Heart left ventricle (tissue), 13 donors: ENCODE measurements around the gene HAX1.

Source experiments
- CTCF ChIP-seq, 12 donors: fragments of 200-600 bp; sonication (generic) in 4 of 12; IDR thresholded peaks; one replicate each; pipeline versions ENCODE4 v1.5.0 to v1.8.0; 2018 to 2022; ENCODE audit warnings: antibody characterized with exemption in 12 of 12, mild to moderate bottlenecking in 5 of 12
- POLR2A ChIP-seq, 2 donors: fragments of 450-650 bp; IDR thresholded peaks; one replicate each; pipeline ENCODE4 v1.6.1; 2017; ENCODE audit warnings: antibody characterized with exemption in 2 of 2, mild to moderate bottlenecking in 2 of 2, moderate library complexity in 2 of 2
- donor health status: ischemic (EF 13 %, LVEDD 7.1; RV severe dilation, severe dysfunction).
- donor health status: DM: no; HTN: yes; CAD: no.
- donor health status: DM: no; HTN: no; CAD: no.
- donor health status: ischemic (EF 25% LVEDD 6.9; RV normal size, moderate dysfunction).
- donor health status: ischemic (EF 25% LVEDD 5.7; RV mildly dilated, moderate dysfunction).
- donor health status: ischemic (EF 35%, LVEDD 5.7; RV mildly dilated, moderate dysfunction).
- donor health status: nonischemic (EF 11% LVEDD 7.7; RV severe dilation, severe dysfunction).
- donor health status: DM: yes; HTN: yes; CAD: no.
- donor health status: PGD.
- donor health status: ischemic (EF 29% LVEDD 5.4; RV normal size, mild dysfunction).
- donor health status: nonischemic (EF 23%, LVEDD 6.1; RV moderate dilation, normal function).

- TF ChIP-seq POLR2A (IDR thresholded peaks at IDR 0.05) (no peak), CTCF (IDR thresholded peaks at IDR 0.05) (no peak)
Measured at GRCh38 chr1:154239491-154239890, 32.9 kb upstream of the HAX1 start.
